NCI-H1694 treated with DMSO at 0.1 percent for 48 hours (cell line): ENCODE data around the gene TTLL9.
"Not testable (repeated sequence)": the region's sequence is repeated elsewhere in the genome, so short reads cannot be mapped to it uniquely, and the experiment has no call there.

ENCODE experiments used
- DNase-seq: peaks from one replicate; lab custom pipeline; 2025; lab: John Stamatoyannopoulos, UW

TTLL9 gene, protein sequence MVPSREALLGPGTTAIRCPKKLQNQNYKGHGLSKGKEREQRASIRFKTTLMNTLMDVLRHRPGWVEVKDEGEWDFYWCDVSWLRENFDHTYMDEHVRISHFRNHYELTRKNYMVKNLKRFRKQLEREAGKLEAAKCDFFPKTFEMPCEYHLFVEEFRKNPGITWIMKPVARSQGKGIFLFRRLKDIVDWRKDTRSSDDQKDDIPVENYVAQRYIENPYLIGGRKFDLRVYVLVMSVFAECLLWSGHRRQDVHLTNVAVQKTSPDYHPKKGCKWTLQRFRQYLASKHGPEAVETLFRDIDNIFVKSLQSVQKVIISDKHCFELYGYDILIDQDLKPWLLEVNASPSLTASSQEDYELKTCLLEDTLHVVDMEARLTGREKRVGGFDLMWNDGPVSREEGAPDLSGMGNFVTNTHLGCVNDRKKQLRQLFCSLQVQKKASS

DNA sequence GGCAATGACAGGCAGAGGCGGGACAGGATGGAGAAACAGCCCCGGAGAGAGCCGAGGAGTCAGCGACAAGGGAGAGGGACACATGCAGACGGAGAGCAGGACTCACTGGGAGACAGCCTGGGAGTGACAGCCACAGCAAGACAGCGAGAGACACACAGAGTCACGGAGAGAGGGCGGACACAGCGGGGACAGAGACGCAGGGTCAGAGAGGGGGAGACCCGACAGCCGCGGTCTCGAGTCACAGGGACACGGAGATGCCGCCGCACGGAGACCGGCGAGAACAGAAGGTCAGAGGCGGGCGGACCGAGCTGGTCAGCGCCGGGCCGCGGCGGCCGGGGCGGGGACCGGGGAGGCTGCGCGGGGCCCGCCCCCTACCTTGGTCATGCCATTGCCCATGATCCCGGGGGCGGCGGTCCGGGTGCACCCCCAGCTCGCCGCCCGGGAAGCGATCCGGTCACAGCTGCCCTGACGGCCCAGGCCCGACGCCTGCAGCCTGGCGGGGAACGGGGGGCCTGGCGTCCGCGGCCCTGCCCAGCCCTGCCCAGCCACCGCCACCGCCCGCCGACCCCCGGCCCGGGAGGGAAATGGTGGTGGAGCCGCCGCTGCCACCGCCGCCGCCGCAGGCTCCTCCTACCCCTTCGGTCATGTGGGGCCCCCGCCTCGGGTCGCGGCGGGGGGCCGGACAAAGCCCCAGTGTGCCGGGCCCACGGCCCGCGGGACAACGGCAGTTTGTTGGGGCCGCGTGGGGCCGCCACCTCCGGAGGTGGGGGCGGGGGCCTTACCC is at the start of gene TTLL9, which contains the start of gene DUSP15:
Gene TTLL9 (plus strand): TSS at position 693 of the 784 bp plus-strand sequence. CDS start 493 bp downstream, outside the sequence.
Gene DUSP15 (minus strand): TSS at position 586 of the 784 bp plus-strand sequence. CDS start 190 bp downstream, at position 396.
- DNase-seq: no peak

DNA sequence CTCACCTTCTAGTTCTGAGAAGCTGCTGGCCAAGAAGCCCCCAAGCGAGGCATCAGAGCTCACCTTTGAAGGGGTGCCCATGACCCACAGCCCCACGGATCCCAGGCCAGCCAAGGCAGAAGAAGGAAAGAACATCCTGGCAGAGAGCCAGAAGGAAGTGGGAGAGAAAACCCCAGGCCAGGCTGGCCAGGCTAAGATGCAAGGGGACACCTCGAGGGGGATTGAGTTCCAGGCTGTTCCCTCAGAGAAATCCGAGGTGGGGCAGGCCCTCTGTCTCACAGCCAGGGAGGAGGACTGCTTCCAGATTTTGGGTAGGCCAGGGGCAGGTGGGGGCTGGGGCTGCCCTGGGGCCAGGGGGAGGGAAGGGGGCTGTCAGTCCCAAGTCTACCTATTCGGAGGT is 49.0 kb upstream of the TTLL9 start:
- DNase-seq: no peak

DNA sequence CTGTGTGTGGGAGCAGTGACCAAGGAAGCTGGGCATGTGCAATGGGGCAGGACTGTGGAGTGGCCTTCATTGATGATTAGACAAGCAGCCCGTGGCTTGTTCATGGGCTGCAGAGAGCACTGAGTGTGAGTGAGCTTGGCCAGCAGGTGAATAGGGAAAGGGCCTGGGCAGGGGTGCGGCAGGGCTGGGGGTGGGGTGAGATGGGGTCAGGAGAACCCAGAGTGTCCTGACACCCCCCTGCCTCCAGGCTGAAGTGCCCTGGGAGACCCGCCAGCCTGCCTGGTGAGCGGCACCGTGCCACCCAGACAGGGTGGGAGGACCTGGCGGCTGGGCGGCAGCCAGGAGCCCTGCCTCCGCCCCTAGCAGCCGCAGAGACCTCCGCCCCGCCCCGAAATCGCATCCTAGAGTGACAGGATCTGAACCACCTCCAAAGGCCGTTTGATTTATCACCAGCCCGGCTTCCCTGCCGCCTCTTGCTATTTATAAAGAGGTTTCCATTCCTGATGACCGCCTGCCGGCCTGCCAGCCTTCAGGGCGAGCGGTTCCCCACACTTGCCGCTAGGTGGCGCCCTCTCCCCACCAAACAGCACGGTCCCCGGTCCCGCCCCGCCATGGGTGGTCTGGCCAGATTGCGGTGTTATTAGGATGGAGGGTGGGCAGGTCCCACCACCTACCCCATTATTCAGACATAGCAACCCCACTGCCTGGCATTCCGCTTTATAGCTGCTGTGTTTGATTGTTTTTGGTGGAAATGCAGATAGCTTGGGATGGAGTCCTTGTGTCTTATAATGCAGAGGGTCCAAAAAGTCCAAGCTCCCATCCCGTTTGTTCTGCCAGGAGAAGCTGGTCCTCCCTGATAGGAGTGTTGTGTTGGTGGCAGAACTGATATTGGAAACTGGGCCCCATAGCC is 47.8 kb upstream of the TTLL9 start:
- peak; percentile 90 for DNase-seq

DNA sequence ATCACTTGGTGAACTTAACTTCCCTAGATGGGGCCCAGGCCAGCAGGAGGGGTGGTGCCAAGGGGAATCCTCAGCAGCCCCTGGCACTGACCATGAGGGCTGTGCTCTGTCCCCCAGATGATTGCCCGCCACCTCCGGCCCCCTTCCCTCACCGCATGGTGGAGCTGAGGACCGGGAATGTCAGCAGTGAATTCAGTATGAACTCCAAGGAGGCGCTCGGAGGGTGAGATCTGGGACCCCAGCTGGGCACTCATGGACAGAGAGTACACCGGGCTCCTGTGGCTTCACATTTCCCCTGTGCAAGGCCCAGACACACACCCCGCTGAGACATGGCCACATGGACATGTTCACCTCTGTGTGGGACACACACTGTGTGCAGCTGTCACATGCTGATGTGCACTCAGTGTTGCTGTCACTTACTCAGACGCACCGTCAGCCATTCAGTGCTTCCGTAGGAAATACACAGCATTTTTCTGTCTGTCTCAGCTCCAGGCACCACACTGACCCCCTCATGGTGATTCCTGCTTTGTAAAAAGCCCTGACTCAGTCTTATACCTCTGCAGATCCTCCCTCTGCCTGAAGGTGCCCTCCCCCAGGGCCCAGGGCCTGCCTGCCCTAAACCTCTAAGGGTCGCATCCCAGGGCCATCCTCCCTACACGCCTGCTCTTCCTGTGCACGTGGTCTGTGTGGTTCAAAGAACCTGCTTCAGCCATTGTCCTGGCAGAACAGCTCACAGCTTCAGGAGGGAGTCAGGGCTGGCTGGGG is 46.9 kb upstream of the TTLL9 start:
- DNase-seq: no peak

DNA sequence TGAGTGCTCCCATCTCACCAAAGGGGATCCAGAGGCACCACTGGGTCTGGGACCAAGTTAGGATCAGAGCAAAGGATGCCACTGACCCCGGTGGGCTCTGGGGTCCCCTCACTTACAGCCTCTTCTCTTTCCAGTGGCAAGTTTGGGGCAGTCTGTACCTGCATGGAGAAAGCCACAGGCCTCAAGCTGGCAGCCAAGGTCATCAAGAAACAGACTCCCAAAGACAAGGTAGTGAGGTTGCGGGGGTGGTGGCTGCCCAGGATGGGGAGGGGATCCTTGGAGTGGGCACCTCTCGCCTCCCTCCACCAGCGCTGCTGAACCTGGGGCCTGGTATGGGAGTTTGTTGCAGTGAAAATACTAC is 46.3 kb upstream of the TTLL9 start:
- no peak for DNase-seq

DNA sequence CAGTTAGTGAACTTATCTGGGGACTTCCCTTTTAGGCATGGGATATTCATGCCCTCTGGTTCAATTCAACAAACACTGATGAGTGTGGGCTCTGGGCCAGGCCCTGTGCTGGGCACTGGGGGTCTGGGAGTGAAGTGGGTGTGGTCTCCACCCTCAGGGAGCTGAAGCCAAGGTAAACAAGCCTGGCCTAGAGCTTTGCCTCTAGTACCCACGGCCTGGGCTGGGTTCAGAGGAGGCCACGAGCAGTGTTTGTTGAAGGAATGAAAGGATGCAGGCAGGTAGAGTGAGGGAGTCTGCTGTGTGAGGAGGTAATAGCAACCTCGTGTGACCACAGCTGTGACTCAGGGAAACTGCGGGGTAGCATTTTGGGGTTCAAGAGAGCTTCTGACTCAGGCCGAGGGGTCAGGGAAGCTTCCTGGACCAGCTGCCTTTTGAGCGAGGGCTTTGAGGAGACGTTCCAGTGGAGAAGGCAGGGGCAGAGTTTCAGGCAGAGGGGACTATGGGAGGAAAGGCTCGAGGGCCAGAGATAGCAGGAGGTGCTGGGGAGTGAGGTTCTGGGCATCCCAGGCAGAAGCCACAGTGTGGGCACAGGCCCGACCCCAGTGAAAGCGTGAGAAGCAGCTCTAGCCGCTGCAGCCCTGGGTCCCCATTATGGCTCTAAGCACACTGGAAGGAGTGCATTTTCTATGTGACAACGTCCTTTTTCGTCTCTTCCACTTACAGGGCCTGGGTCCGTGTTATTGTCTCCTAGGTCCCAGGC is 45.7 kb upstream of the TTLL9 start:
- DNase-seq: no peak

DNA sequence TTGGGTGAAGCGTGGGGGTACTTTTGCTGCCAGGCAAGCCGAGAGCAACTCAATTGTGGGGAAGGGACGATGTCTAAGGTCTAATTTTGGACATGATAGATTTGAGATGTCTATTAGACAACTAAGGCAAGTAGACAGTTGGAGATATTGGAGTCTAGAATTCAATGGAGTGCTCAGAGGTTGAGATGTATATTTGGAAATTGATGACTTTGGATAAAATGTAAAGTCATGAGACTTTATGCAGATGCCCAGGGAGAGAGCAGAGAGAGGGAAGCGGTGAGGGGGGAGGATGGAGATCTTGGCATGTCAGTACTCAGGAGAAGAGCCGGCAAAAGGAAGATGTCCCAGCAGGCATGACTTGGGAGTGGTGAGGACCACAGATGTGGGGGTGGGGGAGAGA is 44.4 kb upstream of the TTLL9 start:
- no peak for DNase-seq

DNA sequence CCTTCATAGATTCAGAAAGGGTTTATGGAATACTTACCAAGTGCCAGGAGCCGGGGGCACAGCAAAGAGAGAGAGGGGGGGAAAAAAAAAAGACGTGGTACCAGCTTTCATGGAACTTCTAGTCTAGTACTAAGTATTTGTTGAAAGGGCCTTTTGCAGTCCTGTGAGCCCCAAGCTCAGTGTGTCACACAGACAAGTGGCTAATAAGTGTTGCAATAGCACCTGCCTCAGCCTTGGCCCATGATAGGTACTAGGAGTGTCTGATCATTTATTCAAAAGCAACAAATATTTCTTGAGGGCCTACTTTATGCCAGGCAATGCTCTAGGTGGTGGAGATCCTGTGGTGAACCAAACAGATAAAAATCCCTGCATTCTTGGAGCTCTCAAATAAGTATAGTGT is 43.4 kb upstream of the TTLL9 start:
- no peak for DNase-seq

DNA sequence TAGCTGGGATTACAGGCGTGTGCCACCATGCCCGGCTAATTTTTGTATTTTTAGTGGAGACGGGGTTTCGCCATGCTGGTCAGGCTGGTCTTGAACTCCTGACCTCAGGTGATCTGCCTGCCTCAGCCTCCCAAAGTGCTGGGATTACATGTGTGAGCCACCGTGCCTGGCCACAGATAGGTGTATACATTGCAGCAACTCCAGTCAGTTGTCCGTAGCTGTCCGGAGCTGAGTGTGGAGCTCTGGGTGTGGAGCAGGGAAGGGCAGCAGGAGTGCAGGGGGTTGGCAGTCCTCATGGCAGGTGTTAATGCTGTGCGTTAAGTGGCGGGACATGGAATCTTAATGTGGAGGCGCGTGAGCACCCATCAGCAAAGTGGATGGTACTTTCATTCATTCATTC is 42.4 kb upstream of the TTLL9 start:
- not testable (repeated sequence) for DNase-seq

DNA sequence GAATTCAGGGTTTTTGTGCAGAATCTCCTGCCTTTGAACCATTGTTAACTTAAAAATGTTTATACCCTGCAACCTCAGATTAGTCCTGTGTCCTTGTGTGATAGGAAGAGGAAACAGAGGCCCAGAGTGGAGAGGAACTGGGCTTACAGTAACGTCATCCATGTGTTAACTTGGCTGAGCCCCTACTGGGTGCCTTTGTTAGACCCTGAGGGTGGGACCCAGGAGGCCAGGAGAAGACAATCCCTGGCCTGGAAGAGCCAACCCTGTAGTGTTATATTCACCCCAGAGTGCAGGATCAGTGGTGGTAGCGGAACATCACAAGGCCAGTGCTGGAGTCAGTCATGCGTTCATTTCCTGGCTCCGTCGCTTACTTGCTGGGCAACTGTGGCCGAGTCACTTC is 40.7 kb upstream of the TTLL9 start:
- DNase-seq: no peak

DNA sequence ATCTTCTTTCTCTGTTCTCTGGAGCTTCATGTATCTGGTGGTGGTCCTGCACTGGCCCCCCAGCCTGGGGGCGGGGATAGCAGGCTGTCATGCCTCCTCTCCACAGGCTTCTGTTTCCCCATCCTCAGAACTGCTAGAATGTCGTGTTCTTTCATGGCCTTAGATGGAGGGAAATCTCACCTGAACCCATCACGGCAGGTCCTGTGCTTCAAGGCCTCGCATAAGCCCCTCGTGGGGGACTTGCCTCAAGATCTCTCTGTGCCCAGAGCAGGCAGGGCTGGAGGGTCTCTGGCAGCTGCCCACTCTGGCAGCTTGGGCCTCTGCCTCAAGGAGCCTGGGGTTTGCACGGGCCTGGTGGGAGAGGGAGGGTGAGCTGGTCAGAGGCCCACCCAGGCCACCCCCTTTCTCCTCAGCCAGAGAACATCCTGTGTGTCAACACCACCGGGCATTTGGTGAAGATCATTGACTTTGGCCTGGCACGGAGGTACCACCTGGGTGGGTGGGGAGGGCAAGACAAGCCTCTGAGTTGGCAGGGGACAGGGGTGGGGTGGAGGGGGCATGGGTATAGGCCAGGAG is 39.9 kb upstream of the TTLL9 start:
- DNase-seq: no peak

DNA sequence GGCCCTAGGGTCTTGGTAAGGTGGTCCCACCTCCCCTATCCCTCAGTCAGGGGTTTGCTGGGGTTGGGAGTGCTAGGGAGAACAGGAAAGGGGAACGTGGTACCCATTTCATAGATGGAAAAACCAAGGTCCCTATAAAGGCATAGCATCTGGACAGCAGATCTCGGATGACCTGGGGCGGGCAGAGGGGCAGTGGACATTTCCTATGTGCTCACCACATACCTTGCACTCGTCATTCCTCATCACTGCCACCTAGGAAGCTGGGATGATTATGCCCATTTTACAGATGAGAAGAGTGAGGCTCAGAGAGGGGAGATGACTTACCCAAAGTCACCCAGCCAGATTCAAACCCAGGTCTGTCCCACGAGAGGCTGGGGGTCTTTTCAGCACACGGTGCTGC is 39.2 kb upstream of the TTLL9 start:
- no peak for DNase-seq

DNA sequence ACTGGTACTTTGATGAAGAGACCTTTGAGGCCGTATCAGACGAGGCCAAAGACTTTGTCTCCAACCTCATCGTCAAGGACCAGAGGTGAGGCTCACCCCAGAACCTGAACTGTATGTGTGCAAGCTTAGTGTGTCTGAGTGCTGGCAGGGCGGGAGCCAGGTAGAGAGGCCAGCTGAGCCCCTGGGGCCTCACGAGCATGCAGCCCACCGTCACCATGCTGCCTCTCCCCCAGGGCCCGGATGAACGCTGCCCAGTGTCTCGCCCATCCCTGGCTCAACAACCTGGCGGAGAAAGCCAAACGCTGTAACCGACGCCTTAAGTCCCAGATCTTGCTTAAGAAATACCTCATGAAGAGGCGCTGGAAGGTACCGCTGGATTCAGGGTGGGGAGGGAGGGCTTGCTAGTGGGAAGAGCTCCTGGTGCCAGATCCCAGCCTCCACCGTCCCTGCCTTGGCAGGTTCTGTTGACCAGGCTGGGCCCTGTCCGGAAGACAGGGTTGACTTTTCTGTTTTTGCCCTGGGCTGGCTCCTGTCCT is 38.6 kb upstream of the TTLL9 start:
- no peak for DNase-seq

DNA sequence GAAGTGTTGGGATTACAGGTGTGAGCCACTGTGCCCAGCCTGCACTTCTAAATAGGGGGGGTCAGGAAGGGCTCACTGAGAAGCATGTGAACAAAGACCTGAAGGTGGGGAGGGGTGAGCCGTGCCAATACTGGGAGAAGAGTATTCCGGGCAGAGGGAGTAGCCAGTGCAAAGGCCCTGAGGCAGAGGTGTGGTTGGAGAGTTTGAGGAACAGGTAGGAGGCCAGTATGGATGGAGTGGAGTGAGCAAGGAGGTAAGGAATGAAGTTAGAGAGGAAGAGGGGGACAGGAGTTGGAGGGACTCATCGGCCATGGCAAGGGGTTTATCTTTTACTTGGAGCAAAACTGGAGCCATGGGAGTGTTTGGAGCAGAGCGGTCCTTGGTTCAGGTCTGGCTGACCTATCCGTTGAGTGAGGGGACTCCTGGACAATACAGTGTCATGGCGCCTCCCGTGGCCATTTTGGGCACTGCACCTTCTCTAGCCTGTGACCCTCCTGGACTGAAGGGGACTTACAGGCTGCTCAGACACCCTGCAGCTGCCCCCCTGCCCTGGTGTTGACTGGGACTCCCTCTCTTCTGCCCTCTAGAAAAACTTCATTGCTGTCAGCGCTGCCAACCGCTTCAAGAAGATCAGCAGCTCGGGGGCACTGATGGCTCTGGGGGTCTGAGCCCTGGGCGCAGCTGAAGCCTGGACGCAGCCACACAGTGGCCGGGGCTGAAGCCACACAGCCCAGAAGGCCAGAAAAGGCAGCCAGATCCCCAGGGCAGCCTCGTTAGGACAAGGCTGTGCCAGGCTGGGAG is 37.1 kb upstream of the TTLL9 start:
- DNase-seq: peak; percentile 16

DNA sequence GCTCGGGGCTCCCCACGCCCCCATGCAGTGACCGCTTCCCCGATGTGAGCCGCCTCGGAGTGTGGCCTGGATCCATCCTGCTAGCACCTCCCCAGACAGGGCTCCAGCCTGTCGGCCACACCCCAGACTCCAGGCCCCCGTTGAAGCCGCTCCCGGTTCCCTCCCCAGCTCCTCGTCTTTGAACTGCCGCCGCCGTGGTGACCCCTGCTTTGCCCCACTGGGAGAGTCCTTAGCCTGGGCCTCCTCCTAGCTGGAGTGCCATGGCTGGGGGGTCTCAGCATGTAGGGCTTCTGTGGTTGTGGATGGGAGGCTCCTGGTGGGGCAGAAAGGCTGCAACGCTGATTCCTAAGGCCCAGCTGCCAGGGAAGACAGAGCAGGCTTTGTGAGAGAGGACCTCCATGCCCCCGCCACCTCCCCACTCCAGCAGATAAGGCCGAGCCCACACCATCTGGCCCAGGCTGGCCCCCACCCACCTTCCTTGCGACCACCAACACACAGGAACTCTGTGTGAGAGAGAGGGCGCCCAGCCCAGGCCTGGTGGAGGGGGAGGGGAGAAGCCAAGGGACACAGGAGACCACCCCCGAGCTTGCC is 36.4 kb upstream of the TTLL9 start:
- DNase-seq: no peak

DNA sequence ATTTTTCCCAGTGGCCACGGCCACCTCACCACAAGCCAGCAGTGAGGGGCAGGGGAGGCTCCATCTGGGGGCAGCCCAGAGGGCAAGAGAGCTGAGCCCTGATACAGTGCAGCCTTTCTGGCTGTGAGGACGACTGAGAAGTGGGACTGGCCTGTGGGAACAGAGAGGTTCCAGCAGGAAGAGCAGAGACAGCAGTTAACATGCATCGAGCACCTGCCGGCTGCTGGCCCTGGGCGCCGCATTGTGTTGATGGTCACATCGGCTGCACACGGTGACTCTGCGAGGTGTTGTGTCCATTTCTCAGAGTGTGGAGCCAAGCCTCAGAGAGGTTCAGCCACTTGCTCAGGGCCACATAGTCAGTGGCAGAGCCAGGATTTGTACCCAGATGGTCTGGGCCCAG is 34.9 kb upstream of the TTLL9 start:
- no peak for DNase-seq

DNA sequence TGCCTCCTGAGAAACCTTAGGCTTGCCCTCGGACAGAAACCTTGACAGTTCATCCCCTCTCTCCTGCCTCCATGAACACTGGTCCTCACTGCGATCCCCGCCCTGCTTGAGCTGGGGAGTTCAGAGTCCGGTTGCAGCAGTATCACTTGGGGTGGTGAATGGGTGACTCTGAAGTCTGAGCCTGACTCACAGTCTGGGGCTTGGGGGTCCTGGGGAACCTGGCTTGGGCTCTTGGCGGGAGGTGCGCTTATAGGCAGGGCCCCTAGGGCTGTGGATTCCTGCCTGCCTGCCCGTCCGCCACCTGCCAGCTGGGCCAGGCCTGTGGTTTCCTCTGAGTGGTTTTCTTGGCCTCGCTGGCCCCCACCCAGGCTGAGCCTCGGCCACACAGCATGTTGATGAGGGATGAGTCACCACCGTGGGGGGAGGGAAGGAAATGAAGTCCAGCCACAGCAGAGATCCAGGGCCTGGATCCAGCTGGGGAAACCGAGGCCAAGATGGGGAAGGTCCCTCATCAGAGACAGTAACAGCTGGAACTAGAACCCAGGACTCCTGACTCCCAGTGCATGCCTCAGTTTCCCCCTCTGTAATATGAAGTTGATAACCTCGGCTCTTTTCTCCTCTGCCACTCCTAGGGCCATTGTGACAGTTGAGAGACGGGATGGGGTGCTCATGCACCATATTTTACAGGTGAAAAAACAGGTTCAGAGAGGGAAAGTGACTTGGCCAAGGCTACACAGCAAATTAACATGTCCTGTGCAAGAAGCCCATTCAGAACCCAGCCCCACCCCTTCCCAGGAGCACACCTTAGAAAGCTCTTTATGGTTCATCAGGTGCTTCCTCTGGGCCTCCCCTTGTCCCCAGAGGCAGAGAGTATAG is 34.2 kb upstream of the TTLL9 start:
- no peak for DNase-seq
